GM23338 (cell line): ENCODE results near the gene FRMD4A.

ENCODE experiments used
- CREB1 ChIP-seq: fragments of 250-450 bp; sonication (Bioruptor Pico); IDR thresholded peaks from 2 replicates; pipeline ENCODE4 v1.5.0; 2020; ENCODE audit warnings: low read depth, mild to moderate bottlenecking, moderate library complexity
- CTCF ChIP-seq, 2 experiments: fragments of 200-600 bp in 1 of 2; sonication (generic) in 1 of 2; conservative IDR thresholded peaks; 2 replicates each; pipeline versions ENCODE4 v1.5.1 to v1.6.1; 2016 to 2017; ENCODE audit warnings: antibody characterized with exemption in 2 of 2, low read depth in 2 of 2, mild to moderate bottlenecking in 2 of 2, moderate library complexity in 1 of 2
- ETS1 ChIP-seq: IDR thresholded peaks from 2 replicates; pipeline ENCODE4 v1.6.1; 2016; ENCODE audit warnings: antibody characterized with exemption
- EZH2 ChIP-seq: fragments of 200-600 bp; sonication (generic); IDR thresholded peaks from one replicate; pipeline ENCODE4 v1.8.0; 2017; ENCODE audit warnings: antibody characterized with exemption, mild to moderate bottlenecking, low read depth; ENCODE audit not compliant: unreplicated experiment
- EZH2phosphoT487 ChIP-seq: fragments of 200-600 bp; sonication (generic); IDR thresholded peaks from one replicate; pipeline ENCODE4 v1.8.1; 2018; ENCODE audit warnings: antibody characterized with exemption; ENCODE audit not compliant: unreplicated experiment
- POLR2AphosphoS5 ChIP-seq: IDR thresholded peaks from 2 replicates; pipeline ENCODE4 v1.6.1; 2016; ENCODE audit warnings: antibody characterized with exemption, low read depth
- REST ChIP-seq: IDR thresholded peaks from one replicate; pipeline ENCODE4 v1.6.1; 2018; ENCODE audit warnings: antibody characterized with exemption; ENCODE audit not compliant: unreplicated experiment
- STAT1 ChIP-seq: IDR thresholded peaks from one replicate; pipeline ENCODE4 v1.6.1; 2016; ENCODE audit warnings: antibody characterized with exemption; ENCODE audit not compliant: unreplicated experiment

- no peak for TF ChIP-seq POLR2AphosphoS5
- no peak for TF ChIP-seq EZH2phosphoT487
- no peak for TF ChIP-seq EZH2
- no peak for TF ChIP-seq REST
- no peak for TF ChIP-seq CTCF (conservative IDR thresholded peaks at IDR 0.05; ENCODE audit: low read depth in 2 of 2)
- TF ChIP-seq ETS1, result no peak
- TF ChIP-seq CREB1 (CRISPR knock-in tag), result no peak
- no peak for TF ChIP-seq STAT1
Observed at GRCh38 chr10:13643016-13643415, 687.7 kb downstream of the FRMD4A start.
